GM10266 (cell line): ENCODE measurements around the gene SUSD3.

Source experiments
- DNase-seq: peaks from one replicate; pipeline ENCODE4 v3.0.0; 2012; ENCODE audit errors: extremely low spot score
- CTCF ChIP-seq: IDR thresholded peaks from 2 replicates; pipeline ENCODE4 v1.5.1; 2012; ENCODE audit warnings: mild to moderate bottlenecking, low read depth; ENCODE audit not compliant: control insufficient read depth, insufficient read depth; ENCODE audit errors: missing control alignments

SUSD3 gene

DNA sequence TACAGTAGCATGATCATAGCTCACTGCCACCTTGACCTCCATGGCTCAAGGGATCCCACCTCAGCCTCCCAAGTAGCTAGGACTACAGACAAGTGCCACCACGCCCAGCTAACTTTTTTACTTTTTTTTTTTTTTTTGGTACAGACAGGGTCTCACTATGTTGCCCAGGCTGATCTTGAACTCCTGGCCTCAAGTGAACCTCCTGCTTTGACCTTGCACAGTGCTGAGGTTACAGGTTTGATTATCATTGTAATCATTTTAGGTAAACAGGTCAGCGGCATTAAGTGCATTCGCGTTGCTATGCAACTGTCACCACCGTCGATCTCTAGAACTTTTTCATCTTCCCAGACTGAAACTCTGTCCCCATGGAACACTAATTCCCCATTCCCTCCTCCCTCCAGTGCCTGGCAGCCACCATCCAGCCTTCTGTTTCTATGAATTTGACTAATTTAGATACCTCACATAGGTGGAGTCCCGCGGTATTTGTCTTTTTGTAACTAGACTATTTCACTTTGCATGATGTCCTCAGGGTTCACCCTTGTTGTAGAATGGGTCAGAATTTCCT lies 31.7 kb downstream of the SUSD3 start:
- no peak for TF ChIP-seq CTCF
- DNase-seq: no peak

GRCh38 chr9:93091056-93091452 lies 32.6 kb downstream of the SUSD3 start:
- no peak for TF ChIP-seq CTCF
- DNase-seq: no peak

DNA sequence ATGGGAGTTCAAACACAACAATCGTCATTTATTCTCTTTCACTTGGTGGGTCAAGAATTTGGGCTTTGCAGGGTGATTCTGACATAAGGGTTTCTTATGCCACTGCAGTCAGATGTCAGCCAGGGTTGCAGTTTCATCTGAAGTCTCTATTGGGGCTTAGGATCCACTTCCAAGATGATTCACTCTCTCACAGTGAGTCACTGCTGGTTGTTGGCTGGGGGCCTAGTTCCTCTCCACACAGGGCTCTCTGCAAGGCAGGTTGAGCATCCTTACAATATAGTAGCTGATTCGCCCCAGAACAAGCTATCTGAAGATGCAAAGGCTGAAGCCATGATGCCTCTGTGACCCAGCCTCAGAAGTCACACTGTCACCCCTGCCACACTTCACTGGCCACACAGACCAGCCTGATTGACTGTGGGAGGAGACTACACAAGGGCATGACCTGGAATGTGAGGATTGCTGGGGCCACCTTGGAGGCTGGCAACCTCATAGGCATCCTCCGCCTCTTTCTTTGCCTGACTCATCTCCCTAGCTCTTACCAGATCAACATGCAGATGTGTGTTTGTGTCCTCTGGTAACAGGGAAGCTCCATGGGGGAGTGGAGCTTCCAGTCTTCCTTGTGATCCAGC lies 33.1 kb downstream of the SUSD3 start:
- DNase-seq: no peak
- no peak for TF ChIP-seq CTCF

GRCh38 chr9:93092251-93092991 lies 33.9 kb downstream of the SUSD3 start:
- no peak for DNase-seq

DNA sequence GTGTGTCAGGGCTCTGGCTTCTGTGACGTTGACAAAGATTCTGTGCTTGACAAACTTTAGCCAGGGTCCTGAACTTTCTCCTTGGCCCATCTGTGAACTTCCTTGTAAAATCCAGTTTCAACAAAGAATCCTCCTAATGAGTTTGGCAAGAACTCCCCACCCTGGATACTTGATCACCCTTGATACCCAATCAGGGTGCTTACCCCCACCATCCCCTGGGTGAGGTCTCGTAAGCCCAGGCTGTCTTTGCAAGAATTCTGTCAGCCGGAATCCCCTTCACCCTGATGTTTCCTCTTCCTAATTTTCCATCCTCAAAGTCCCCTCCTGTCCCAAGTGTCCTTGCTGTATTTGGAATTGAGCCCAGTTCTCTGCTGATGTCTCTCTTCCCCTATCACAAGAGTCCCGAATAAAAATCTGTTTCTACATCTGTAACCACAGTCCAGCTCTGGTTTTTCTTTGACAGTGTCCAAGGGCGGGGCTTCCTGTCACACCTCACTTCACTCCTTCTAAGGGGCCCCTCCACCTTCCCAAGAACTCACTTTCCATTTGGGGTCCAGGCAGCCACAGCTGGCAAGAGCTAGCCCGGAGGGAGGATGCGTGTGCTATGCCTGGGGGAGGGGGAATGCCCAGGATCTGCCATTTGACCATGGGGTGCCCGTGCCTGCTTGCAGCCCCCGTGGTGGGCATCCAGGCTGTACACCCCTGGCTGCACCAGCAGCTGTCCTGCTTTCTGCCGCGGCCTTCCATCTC lies 34.8 kb downstream of the SUSD3 start:
- DNase-seq: no peak
- TF ChIP-seq CTCF: no peak

More at GRCh38 chr9:93092251-93092991, 33.9 kb downstream of the SUSD3 start:
- TF ChIP-seq CTCF: no peak

- DNase-seq: no peak
- no peak for TF ChIP-seq CTCF
Observed at GRCh38 chr9:93093877-93094657, 35.6 kb downstream of the SUSD3 start.
